Astrocyte of the spinal cord (primary cell): ENCODE measurements around the gene WRNIP1.

Source experiments
- DNase-seq: peaks from one replicate; pipeline ENCODE4 v3.0.0; 2011; ENCODE audit warnings: low read depth, low spot score
- H3K4me3 ChIP-seq: 2 replicates; pipeline ENCODE4 v1.5.1; 2011; ENCODE audit warnings: low read depth, mild to moderate bottlenecking, low read length, moderate library complexity
- CTCF ChIP-seq: IDR thresholded peaks from 2 replicates; pipeline ENCODE4 v1.5.1; 2012; ENCODE audit warnings: low read depth, mild to moderate bottlenecking, low read length, inconsistent platforms
- in situ Hi-C: cut with HindIII; loops from 2 replicates; pipeline ENCODE4 v1.10.0; 2017; ENCODE audit warnings: low sequenced_read_pairs

WRNIP1 gene

GRCh38 chr6:2765166-2765895 is at the start of gene WRNIP1:
WRNIP1 (plus strand) TSS chr6:2765393; CDS start chr6:2765623, 230 bp downstream.
- in situ Hi-C loops = no loop called here
- TF ChIP-seq CTCF = peak; percentile 56
- peak within 1 kb of the TSS; percentile 79 for H3K4me3 ChIP-seq
- DNase-seq = peak; percentile 100

- in situ Hi-C loops = no loop called here
- no peak for TF ChIP-seq CTCF
Measured at GRCh38 chr6:2715737-2716136, 49.5 kb upstream of the WRNIP1 start.

GRCh38 chr6:2716936-2717700 is 48.1 kb upstream of the WRNIP1 start:
- no peak for DNase-seq
- in situ Hi-C loops = no loop called here
- H3K4me3 ChIP-seq = no peak overlapping the region
- TF ChIP-seq CTCF = no peak

More at GRCh38 chr6:2715737-2716136, 49.5 kb upstream of the WRNIP1 start:
- DNase-seq = no peak
- H3K4me3 ChIP-seq = no peak overlapping the region

GRCh38 chr6:2718334-2719092 is 46.7 kb upstream of the WRNIP1 start:
- in situ Hi-C loops = no loop called here
- no peak for TF ChIP-seq CTCF
- H3K4me3 ChIP-seq = no peak overlapping the region

GRCh38 chr6:2719093-2719455 is 46.1 kb upstream of the WRNIP1 start:
- in situ Hi-C loops = no loop called here

More at GRCh38 chr6:2718334-2719092, 46.7 kb upstream of the WRNIP1 start:
- DNase-seq = no peak

More at GRCh38 chr6:2719093-2719455, 46.1 kb upstream of the WRNIP1 start:
- no peak for DNase-seq
- H3K4me3 ChIP-seq = no peak overlapping the region
- no peak for TF ChIP-seq CTCF
